ENCODE measurements around the gene WDR89. TPM values are rescaled to one million over a fixed set of nuclear protein-coding genes. Genes with fewer than 3 reads are reported as not detected.

WDR89 gene
- total and polyA plus RNA-seq, 3 donors from 2014 or later, result 6.0 to 10.8 (median 8.5) TPM

DNA sequence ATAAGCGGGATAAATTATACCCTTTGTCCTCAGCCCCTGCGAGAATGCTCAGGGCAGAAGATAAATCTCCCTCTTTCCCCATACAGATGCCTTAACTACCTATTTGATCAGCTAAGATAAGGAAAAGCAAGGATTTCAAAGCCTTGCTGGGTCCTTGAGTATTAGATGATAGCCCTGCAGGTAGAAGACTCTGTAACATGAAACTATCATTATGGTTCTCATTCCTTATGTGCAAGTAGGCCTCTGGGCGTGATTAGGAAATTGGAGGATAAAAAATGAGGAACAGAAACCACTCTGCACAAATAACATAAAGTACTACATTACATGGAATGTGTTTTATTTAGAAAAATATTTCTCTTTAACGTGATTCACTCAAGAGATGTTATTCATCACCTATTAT is 14.5 kb upstream of the WDR89 start:
- no peaks in the 10 kb centered on the region for H3K4me1 ChIP-seq
- intact Hi-C loops (cut with DNase I; ENCODE audit: low total_unique reads), result no loop called here
- 86 to 88% methylated on average over 4 of the region's 4 CpGs for WGBS, 2 donors
- no peak for DNase-seq
- no peak overlapping the region for H3K27ac ChIP-seq
- no peak for TF ChIP-seq POLR2A (IDR thresholded peaks at IDR 0.05)
- no peak for TF ChIP-seq CTCF (IDR thresholded peaks at IDR 0.05)
- no peaks in the 10 kb centered on the region for H3K9me3 ChIP-seq
- no peaks in the 10 kb centered on the region for H3K36me3 ChIP-seq (ENCODE audit: low read depth, missing control alignments)
- no peaks in the 10 kb centered on the region for H3K27me3 ChIP-seq
- no peak overlapping the region for H3K4me3 ChIP-seq

DNA sequence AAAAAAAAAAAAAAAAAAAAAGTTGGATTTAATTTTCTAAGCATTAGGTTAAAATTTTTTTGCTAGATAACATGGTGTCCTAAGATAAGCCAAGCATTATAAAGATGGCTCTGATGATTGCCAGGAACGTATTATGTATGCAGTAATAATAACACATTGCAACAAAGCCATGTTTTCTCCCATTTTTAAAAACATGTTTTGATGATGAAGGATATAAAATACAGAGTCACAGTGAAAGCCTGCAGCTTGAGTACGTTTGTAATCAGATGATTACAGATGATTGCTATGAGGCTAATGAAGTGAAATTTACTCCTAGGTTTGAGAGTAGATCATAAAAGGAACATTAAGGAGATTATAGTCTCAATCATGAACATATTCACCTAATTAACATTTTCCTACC is 13.3 kb upstream of the WDR89 start:
- Histone ChIP-seq H3K27me3 (no peaks in the 10 kb centered on the region), H3K4me3 (no peak overlapping the region), H3K27ac (no peak overlapping the region), H3K4me1 (no peaks in the 10 kb centered on the region), H3K36me3 (ENCODE audit: low read depth, missing control alignments) (no peaks in the 10 kb centered on the region), H3K9me3 (no peaks in the 10 kb centered on the region)
- intact Hi-C loops (cut with DNase I; ENCODE audit: low total_unique reads), result no loop called here
- no peak for DNase-seq
- TF ChIP-seq POLR2A (IDR thresholded peaks at IDR 0.05) (no peak), CTCF (IDR thresholded peaks at IDR 0.05) (no peak)
- WGBS, 2 donors, result 64 to 68% methylated on average over 2 of the region's 2 CpGs

DNA sequence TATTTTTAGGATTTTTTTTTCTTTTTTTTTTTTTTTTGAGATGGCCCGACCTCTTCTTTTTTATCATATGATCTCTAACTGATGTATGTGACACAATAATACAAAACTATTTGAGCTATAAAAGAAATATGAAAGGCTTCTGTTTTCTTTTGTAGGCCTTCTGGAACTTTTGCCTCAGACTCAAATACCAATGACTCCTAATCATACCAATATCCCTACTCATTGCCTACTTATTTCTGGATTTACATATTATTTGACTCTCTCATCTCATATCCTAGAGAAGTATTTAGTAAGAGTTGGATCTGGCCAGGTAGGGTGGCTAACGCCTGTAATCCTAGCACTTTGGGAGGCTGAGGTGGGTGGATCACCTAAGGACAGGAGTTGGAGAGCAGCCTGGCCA is 12.7 kb upstream of the WDR89 start:
- Histone ChIP-seq H3K4me1 (no peaks in the 10 kb centered on the region), H3K27ac (no peak overlapping the region), H3K4me3 (no peak overlapping the region), H3K27me3 (no peaks in the 10 kb centered on the region), H3K9me3 (no peaks in the 10 kb centered on the region), H3K36me3 (ENCODE audit: low read depth, missing control alignments) (no peaks in the 10 kb centered on the region)
- TF ChIP-seq POLR2A (IDR thresholded peaks at IDR 0.05) (no peak), CTCF (IDR thresholded peaks at IDR 0.05) (no peak)
- intact Hi-C loops (cut with DNase I; ENCODE audit: low total_unique reads), result no loop called here
- 89 to 97% methylated on average over 2 of the region's 2 CpGs for WGBS, 2 donors
- no peak for DNase-seq

DNA sequence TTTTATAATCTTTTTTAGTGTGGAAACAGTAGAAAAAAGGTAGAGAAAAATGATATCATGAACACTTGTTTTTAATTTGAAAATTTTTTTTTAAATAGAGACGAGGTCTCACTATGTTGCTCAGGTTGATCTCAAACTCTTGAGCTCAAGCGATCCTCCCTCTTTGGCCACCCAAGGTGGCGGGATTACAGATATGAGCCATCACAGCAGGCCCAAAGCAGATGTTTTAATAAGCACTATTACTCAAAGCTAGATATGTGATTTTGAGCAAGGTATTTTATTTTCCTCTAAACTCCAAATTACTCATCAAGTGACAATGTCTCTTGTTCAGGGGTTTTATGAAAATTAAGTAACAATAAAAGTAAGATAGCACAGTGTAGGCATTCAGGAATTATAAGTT is 10.7 kb upstream of the WDR89 start:
- no peaks in the 10 kb centered on the region for H3K27me3 ChIP-seq

More for the DNA sequence above, 10.7 kb upstream of the WDR89 start:
- Histone ChIP-seq H3K4me1 (no peaks in the 10 kb centered on the region), H3K27ac (no peak overlapping the region), H3K4me3 (no peak overlapping the region), H3K9me3 (no peaks in the 10 kb centered on the region), H3K36me3 (ENCODE audit: low read depth, missing control alignments) (no peaks in the 10 kb centered on the region)
- TF ChIP-seq POLR2A (IDR thresholded peaks at IDR 0.05), result no peak
- TF ChIP-seq CTCF (IDR thresholded peaks at IDR 0.05), result no peak
- 93 to 96% methylated on average over 3 of the region's 3 CpGs for WGBS, 2 donors
- intact Hi-C loops (cut with DNase I; ENCODE audit: low total_unique reads), result no loop called here
- no peak for DNase-seq
